Measurements from ENCODE around the gene FRMD5. TPM values are rescaled to one million over a fixed set of nuclear protein-coding genes. Genes with fewer than 3 reads are reported as not detected.

Gene FRMD5
- total and polyA plus RNA-seq, 2 experiments from 2014 or later, result 5.9 to 10.1 TPM

DNA sequence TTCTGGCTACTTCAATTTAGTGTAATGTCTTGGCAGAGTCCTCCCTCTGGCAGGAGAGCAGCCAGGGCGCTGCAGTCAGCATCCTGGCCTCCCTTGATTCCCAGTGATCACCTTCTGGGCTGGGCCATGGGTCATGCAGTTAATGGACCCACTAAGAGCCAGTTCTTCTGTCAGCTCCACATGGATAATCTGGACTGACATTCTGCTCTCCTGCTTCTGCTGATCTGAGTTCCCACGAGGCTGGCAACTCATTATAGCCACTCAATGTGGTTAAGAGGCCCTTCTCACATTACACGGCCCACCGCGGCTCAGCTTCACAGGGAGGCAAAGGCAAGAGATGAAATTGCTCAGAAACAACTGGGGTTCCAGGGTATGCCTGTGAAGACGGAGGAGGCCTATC is 274.3 kb downstream of the FRMD5 start (continued):
- TF ChIP-seq, protein P1, sequence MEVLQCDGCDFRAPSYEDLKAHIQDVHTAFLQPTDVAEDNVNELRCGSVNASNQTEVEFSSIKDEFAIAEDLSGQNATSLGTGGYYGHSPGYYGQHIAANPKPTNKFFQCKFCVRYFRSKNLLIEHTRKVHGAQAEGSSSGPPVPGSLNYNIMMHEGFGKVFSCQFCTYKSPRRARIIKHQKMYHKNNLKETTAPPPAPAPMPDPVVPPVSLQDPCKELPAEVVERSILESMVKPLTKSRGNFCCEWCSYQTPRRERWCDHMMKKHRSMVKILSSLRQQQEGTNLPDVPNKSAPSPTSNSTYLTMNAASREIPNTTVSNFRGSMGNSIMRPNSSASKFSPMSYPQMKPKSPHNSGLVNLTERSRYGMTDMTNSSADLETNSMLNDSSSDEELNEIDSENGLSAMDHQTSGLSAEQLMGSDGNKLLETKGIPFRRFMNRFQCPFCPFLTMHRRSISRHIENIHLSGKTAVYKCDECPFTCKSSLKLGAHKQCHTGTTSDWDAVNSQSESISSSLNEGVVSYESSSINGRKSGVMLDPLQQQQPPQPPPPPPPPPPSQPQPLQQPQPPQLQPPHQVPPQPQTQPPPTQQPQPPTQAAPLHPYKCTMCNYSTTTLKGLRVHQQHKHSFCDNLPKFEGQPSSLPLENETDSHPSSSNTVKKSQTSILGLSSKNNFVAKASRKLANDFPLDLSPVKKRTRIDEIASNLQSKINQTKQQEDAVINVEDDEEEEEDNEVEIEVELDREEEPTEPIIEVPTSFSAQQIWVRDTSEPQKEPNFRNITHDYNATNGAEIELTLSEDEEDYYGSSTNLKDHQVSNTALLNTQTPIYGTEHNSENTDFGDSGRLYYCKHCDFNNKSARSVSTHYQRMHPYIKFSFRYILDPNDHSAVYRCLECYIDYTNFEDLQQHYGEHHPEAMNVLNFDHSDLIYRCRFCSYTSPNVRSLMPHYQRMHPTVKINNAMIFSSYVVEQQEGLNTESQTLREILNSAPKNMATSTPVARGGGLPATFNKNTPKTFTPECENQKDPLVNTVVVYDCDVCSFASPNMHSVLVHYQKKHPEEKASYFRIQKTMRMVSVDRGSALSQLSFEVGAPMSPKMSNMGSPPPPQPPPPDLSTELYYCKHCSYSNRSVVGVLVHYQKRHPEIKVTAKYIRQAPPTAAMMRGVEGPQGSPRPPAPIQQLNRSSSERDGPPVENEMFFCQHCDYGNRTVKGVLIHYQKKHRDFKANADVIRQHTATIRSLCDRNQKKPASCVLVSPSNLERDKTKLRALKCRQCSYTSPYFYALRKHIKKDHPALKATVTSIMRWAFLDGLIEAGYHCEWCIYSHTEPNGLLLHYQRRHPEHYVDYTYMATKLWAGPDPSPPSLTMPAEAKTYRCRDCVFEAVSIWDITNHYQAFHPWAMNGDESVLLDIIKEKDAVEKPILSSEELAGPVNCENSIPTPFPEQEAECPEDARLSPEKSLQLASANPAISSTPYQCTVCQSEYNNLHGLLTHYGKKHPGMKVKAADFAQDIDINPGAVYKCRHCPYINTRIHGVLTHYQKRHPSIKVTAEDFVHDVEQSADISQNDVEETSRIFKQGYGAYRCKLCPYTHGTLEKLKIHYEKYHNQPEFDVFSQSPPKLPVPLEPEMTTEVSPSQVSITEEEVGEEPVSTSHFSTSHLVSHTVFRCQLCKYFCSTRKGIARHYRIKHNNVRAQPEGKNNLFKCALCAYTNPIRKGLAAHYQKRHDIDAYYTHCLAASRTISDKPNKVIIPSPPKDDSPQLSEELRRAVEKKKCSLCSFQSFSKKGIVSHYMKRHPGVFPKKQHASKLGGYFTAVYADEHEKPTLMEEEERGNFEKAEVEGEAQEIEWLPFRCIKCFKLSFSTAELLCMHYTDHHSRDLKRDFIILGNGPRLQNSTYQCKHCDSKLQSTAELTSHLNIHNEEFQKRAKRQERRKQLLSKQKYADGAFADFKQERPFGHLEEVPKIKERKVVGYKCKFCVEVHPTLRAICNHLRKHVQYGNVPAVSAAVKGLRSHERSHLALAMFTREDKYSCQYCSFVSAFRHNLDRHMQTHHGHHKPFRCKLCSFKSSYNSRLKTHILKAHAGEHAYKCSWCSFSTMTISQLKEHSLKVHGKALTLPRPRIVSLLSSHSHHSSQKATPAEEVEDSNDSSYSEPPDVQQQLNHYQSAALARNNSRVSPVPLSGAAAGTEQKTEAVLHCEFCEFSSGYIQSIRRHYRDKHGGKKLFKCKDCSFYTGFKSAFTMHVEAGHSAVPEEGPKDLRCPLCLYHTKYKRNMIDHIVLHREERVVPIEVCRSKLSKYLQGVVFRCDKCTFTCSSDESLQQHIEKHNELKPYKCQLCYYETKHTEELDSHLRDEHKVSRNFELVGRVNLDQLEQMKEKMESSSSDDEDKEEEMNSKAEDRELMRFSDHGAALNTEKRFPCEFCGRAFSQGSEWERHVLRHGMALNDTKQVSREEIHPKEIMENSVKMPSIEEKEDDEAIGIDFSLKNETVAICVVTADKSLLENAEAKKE (CRISPR knock-in tag; IDR thresholded peaks at IDR 0.05), result no peak

DNA sequence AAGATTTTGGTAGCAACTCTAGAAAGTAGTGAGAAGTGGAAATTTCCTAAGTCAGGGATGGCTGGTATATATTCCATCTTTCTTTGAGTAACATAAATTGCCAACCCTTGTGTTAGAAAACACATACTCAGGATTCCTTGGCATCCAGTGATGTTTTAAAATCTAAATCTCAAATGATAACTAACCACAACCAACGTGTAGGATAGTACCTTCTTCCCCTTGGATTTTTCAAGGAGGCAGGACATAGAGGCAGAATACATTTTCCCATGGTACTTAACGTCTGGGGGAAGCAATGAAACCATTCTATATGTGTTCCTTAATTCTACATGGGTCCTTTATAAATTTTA is 274.8 kb downstream of the FRMD5 start:
- no peaks in the 10 kb centered on the region for H3F3A ChIP-seq (replicated peaks; ENCODE audit: low read depth)
- H3K27ac Mint-ChIP-seq, result no peak overlapping the region
- no peaks in the 10 kb centered on the region for H3K27me3 ChIP-seq (ENCODE audit: insufficient read depth)
- no peaks in the 10 kb centered on the region for H3K79me2 ChIP-seq (replicated peaks; ENCODE audit: insufficient read depth)
- H2AFZ ChIP-seq, result no peak overlapping the region
- H3K36me3 ChIP-seq (ENCODE audit: insufficient read depth), result no peaks in the 10 kb centered on the region
- ATAC-seq (no peak), DNase-seq (ENCODE audit: low spot score) (no peak)
- no peaks in the 10 kb centered on the region for H3K9me2 ChIP-seq (ENCODE audit: insufficient read depth)
- peaks cover 16% of the 10 kb centered on the region for H3K4me1 ChIP-seq (ENCODE audit: insufficient read depth)
- peaks cover 36% of the 10 kb centered on the region for H3K4me1 Mint-ChIP-seq
- peaks cover 6% of the 10 kb centered on the region for H3K36me3 Mint-ChIP-seq (ENCODE audit: low read depth)
- no peaks in the 10 kb centered on the region for H4K20me1 ChIP-seq (replicated peaks; ENCODE audit: insufficient read depth)
- H3K9me3 Mint-ChIP-seq, result no peaks in the 10 kb centered on the region
- H3K4me2 ChIP-seq, result no peak overlapping the region
- H3K27me3 Mint-ChIP-seq (ENCODE audit: insufficient read depth, low read depth, poor library complexity), result peaks cover 7% of the 10 kb centered on the region
- H3K4me3 ChIP-seq, result no peak overlapping the region
- no peak overlapping the region for H3K27ac ChIP-seq (ENCODE audit: low read depth)
- no peak overlapping the region for H3K4me3 Mint-ChIP-seq
- TF ChIP-seq, protein P1 (CRISPR knock-in tag; IDR thresholded peaks at IDR 0.05), result no peak
- TF ChIP-seq, protein P2, sequence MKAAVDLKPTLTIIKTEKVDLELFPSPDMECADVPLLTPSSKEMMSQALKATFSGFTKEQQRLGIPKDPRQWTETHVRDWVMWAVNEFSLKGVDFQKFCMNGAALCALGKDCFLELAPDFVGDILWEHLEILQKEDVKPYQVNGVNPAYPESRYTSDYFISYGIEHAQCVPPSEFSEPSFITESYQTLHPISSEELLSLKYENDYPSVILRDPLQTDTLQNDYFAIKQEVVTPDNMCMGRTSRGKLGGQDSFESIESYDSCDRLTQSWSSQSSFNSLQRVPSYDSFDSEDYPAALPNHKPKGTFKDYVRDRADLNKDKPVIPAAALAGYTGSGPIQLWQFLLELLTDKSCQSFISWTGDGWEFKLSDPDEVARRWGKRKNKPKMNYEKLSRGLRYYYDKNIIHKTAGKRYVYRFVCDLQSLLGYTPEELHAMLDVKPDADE (IDR thresholded peaks at IDR 0.05), result no peak
- TF ChIP-seq, protein P3, sequence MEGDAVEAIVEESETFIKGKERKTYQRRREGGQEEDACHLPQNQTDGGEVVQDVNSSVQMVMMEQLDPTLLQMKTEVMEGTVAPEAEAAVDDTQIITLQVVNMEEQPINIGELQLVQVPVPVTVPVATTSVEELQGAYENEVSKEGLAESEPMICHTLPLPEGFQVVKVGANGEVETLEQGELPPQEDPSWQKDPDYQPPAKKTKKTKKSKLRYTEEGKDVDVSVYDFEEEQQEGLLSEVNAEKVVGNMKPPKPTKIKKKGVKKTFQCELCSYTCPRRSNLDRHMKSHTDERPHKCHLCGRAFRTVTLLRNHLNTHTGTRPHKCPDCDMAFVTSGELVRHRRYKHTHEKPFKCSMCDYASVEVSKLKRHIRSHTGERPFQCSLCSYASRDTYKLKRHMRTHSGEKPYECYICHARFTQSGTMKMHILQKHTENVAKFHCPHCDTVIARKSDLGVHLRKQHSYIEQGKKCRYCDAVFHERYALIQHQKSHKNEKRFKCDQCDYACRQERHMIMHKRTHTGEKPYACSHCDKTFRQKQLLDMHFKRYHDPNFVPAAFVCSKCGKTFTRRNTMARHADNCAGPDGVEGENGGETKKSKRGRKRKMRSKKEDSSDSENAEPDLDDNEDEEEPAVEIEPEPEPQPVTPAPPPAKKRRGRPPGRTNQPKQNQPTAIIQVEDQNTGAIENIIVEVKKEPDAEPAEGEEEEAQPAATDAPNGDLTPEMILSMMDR (conservative IDR thresholded peaks at IDR 0.05; ENCODE audit: low read depth in 2 of 2), result no peak
- TF ChIP-seq ZNF114 (CRISPR knock-in tag; IDR thresholded peaks at IDR 0.05) (no peak), NANOG (IDR thresholded peaks at IDR 0.05; ENCODE audit: borderline replicate concordance) (no peak), ZNF331 (CRISPR knock-in tag; IDR thresholded peaks at IDR 0.05; ENCODE audit: low read depth) (no peak), EZH2 (IDR thresholded peaks at IDR 0.05; ENCODE audit: low read depth, unreplicated experiment) (no peak)

Data from GM23338 (cell line).